ENCODE measurements around the gene IRF2BPL.

The IRF2BPL gene

GRCh38 chr14:77052281-77053044 lies 24.0 kb upstream of the IRF2BPL start:
- no peak overlapping the region; the same call in 1 of the 2 replicates for H3K27ac ChIP-seq
- TF ChIP-seq CTCF (conservative IDR thresholded peaks at IDR 0.05) (no peak), ZFX (IDR thresholded peaks at IDR 0.05) (no peak)

GRCh38 chr14:77051116-77051515 lies 22.6 kb upstream of the IRF2BPL start:
- no peak overlapping the region for H3K27ac ChIP-seq
- TF ChIP-seq ZFX (IDR thresholded peaks at IDR 0.05) (no peak), CTCF (conservative IDR thresholded peaks at IDR 0.05) (no peak)

GRCh38 chr14:77046721-77047120 lies 18.2 kb upstream of the IRF2BPL start:
- no peak overlapping the region for H3K27ac ChIP-seq
- no peak for TF ChIP-seq ZFX (IDR thresholded peaks at IDR 0.05)
- TF ChIP-seq CTCF (conservative IDR thresholded peaks at IDR 0.05) = no peak

DNA sequence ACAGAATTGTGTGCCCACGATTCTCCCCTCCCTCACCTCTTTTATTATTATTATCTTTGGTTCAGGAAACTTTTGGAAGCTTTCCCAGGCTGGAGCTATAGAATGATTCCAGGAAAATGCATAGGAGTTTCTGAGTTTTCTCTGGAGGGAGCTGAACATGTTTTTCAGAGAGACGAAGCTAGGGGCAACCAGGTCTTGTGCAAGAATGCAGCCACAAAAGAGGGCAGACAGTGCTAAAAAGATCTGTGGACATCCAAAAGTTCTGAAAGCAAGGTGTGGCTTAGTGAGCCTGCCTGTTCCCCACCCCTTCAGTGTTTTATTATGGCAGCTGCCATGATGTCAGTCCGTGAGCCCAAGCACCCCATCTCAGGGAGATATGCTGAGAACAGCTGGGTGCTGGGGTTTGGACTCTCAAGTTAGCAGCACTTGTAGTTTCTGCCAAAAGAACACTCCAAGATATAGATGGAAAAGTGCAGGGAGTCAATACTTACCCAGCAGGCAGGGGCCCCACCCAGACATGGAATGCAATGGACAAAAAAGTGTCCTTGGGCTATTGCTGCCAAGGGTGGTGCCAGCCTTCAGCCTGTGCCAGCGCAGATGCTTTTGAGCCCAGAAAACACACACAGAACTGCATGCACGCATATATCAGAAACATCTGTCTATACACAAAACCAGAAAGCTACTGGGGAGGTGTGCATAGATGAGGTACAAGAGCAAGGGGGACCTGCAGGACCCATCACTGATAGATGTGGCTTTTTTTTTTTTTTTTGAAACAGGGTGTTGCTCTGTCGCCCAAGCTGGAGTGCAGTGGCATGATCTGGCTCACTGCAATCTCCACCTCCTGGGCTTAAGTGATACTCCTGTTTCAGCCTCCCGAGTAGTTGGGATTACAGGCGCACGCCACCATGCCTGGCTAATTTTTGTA lies 17.0 kb upstream of the IRF2BPL start:
- 0 out of 2 replicates have a peak overlapping the region, but pooled peaks have one; percentile 16 for H3K27ac ChIP-seq
- TF ChIP-seq CTCF (conservative IDR thresholded peaks at IDR 0.05) (no peak), ZFX (IDR thresholded peaks at IDR 0.05) (no peak)

GRCh38 chr14:77044783-77045237 lies 16.3 kb upstream of the IRF2BPL start:
- no peak overlapping the region for H3K27ac ChIP-seq
- TF ChIP-seq ZFX (IDR thresholded peaks at IDR 0.05) (no peak), CTCF (conservative IDR thresholded peaks at IDR 0.05) (no peak)

DNA sequence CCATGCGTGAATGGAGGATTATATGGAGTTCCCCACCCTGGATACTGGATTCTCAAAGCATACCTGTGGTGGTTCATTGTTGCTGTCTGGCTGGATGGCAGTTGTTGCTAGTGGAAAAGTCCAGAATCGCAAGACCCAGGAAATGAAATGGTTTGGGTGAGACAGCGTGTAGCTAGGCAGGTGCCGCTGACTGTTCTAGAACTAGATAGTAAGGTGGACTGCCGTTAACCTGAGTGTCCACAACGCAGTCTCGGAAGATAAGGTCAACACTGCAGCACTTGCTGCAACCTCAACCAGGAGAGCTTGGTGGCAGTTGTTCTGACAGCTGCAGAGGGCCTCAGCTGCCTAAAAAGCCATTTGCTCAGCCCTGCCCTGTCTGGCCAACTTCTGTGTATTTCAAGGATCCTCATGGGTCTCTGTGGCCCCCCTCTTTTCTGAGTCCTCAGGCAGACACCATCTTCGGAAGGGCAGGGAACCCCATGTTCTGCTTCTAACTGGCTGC lies 15.5 kb upstream of the IRF2BPL start:
- H3K27ac ChIP-seq = no peak overlapping the region
- TF ChIP-seq ZFX (IDR thresholded peaks at IDR 0.05) (no peak), CTCF (conservative IDR thresholded peaks at IDR 0.05) (no peak)

Data from C4-2B (cell line).